HG03432 (cell line): ENCODE results near the gene MS4A15.
"Not testable (repeated sequence)": the region's sequence is repeated elsewhere in the genome, so short reads cannot be mapped to it uniquely, and the experiment has no call there.

Source experiments
- ATAC-seq: cut with Tn5 transposase; IDR thresholded peaks from one replicate; pipeline ENCODE4 v1.9.1; 2021; ENCODE audit warnings: mild to moderate bottlenecking, moderate library complexity; ENCODE audit not compliant: unreplicated experiment

The MS4A15 gene

GRCh38 chr11:60753309-60753708 lies 3.4 kb upstream of the MS4A15 start:
- ATAC-seq: no peak

- no peak for ATAC-seq
These were observed 1.8 kb upstream of the MS4A15 start for GRCh38 chr11:60754887-60755286.

DNA sequence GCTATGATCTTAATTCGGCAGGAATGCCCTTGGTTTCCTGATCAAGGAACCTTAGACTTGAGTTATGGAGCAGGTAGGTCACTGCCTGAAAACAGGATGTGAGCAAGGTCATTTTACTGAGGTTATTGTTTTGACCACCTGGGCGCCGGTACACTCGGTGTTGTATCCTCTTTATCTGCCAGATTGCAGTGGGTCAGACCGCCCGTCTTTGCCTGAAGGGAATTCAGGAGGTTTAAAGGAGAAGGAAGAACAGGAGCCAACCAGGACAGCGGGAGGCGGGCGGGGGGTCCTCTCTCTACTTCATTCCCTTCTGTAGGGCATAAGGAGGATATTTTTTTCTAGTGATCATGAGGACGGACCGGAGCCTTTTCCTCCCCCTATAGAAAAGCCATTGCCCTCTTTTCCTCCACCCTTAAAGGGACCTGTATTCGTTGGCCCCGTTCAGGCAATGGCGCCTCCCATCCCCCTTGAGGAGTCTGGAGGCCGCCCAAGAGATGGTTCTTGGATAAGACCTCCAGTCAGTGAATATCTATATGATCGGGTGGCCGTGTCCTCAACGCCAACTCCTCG lies 649 bp downstream of the MS4A15 start:
- ATAC-seq: no peak

- ATAC-seq: not testable (repeated sequence)
These were observed 2.0 kb downstream of the MS4A15 start for GRCh38 chr11:60758671-60759070.

GRCh38 chr11:60759438-60760225 lies 3.0 kb downstream of the MS4A15 start:
- ATAC-seq: not testable (repeated sequence)

DNA sequence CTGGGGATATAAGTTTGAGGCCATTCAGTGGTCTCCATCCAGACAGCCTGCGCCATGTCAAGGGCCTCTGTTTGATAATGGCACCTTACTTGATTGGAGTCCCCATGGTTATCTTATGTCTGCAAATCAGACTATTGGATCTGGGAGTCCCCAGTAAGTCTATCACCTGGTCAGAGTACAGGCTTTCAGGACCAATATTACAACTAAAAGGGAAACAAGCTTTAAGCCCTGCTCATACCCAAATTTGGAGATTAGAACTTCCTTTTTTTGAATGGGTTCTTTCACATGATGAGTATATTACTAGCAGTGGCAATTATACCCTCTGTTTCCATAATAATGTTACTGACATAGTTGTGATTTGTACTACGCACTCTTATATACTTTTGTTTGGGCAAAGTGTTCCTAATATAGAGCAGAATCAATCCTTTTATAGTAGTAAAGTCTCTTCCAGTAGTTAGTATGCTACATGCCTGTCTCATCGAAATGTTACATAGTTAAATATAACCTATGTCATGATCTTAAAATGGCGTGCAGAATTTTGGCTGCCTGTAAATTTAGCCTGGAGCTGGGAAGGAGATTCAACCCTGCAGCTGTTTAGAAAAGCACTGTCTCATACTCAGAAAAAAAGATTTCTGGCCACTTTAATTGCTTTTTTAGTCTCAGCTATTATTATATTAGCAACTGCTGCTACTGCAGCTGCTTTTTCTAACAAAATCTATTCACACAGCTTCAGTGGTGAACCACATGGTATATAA lies 4.9 kb downstream of the MS4A15 start:
- ATAC-seq: peak; percentile 26

- peak; percentile 76 for ATAC-seq
These were observed 6.4 kb downstream of the MS4A15 start for GRCh38 chr11:60762851-60763691.

- ATAC-seq: peak; percentile 25
These were observed 7.2 kb downstream of the MS4A15 start for GRCh38 chr11:60763692-60764369.

DNA sequence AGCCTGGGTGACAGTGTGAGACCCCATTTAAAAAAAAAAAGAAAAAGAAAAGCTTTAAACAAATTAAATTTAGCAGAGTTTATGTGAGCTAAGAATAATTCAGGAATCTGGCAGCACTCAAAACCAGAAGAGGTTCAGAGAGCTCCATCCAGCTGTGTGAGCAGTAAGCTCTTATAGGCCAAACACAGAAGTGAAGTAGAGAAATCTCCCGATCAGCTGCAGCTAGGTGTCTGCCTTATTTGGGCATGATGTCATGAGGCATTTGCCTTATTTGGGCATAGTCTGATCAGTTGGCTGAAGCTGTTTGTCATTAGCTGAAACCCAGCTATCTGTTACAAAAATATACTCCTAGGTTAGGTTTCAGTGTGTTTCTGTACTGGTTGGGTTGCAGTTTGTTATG lies 8.2 kb downstream of the MS4A15 start:
- peak; percentile 39 for ATAC-seq

DNA sequence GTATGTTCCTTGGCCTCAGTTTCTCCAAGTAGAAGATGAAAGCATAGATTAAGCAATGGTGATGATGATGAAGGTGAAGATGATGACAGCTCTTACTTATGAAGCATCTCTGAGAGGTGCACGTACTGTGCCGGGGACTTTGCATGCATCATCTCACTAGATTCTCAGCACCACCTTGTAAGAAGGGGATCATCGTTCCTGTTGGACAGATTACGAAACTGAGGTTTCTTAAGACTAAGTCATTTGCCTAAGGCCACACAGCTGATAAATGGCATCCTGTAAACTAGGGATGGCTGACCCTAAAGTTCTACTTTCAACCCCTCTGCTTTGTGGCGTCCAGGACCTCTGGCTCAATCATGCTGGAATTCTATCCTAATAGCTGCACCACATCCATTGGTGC lies 8.7 kb downstream of the MS4A15 start:
- peak; percentile 10 for ATAC-seq

DNA sequence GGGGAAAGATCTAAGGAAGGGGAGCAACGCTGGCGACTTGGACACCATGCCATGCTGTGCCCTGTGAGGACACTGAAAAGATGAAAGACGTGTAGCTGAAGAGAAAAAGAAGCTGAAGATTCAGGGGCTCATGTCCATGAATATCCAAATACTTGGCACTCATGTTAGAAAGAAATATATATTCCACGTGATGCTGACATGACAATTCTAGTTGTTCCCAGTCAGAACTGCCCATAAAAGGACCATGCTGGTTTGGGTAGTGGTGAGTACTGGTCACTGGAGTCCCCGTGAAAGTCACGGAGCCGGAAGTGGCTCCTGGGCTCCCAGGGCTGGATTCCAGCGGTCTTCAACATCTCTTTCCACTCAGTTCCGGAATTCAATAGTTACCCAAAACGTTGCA lies 9.9 kb downstream of the MS4A15 start:
- ATAC-seq: no peak

DNA sequence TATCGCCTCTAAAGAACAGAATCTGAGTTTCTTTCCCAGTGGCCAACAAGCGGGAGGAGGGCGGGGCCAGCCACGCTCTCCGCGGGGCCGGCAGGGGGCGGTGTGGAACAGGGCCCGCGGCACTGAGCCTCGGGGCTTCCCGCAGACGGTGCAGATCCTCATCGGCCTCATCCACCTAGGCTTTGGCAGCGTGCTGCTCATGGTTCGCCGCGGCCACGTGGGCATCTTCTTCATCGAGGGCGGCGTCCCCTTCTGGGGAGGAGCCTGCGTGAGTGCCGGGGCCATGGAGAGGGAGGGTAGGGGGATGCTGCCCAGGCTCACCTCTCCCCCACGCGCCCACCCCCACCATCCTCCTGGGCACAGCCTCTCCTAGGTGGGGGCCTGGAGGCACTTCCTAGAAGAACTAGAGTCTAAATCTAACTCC lies 10.7 kb downstream of the MS4A15 start:
- no peak for ATAC-seq

- ATAC-seq: no peak
These were observed 11.5 kb downstream of the MS4A15 start for GRCh38 chr11:60768202-60768601.

DNA sequence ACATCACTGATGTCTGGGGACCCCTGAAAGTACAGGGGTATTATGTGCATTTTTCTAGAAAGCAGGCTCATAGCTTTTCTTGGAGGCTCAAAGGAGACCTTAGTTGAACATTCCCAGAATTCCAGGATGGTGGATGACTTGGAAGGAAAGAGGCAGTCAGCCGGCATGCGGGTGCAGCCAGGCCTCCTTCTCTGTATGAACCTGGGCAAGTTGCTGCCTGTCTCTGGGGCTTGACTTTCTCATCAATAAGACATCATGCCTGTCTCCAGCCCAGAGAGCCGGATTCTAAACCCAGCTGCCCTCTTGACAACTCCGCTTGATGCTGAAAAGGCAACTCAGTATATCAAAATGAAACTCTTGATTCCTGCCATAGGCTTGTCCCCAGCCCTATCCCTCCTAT lies 12.6 kb downstream of the MS4A15 start:
- ATAC-seq: no peak

GRCh38 chr11:60769811-60770210 lies 13.1 kb downstream of the MS4A15 start:
- no peak for ATAC-seq

DNA sequence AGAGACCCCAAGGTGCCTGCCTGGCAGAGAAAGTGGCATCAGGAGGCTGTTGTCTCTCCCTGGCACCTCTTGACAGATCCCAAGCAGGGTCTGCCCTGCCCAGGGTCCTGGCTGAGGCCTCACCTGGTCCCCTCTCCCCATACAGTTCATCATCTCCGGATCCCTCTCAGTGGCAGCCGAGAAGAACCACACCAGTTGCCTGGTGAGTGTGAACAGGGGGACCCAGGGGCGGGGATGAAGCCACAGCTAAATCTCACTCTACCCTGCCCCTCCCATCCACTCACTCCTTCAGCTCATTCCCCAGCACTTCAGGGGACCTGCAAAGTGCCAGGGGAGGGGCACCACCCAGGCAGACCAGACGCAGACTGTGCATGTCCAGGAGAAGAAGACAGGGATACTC lies 14.5 kb downstream of the MS4A15 start:
- no peak for ATAC-seq

GRCh38 chr11:60771879-60772525 lies 15.3 kb downstream of the MS4A15 start:
- ATAC-seq: no peak

DNA sequence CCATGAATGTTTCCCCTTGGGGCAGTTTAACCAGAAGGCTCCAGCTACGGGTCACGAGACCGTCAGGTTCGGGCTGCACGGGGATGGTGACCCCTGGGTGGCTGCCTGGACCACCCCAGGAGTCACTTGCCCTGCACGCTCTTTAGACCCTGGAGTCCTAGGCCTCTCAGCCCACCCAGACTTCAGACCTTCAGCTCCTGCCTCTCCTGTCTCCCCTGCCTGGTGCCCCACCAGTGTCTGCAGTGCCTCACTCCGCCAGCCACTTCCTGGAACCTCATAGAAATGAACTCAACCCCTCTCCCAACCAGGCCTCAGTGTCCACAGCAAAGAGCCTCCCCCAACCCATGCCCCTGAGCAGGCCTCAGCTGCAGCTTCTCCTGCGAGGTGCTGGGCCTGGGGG lies 16.0 kb downstream of the MS4A15 start:
- no peak for ATAC-seq

- ATAC-seq: no peak
These were observed 18.1 kb downstream of the MS4A15 start for GRCh38 chr11:60774726-60775125.

- peak; percentile 88 for ATAC-seq
These were observed 18.8 kb downstream of the MS4A15 start for GRCh38 chr11:60775420-60775961.
